HG02943 (cell line): Measurements from ENCODE around the gene PTGES.

Experiments used
- ATAC-seq: cut with Tn5 transposase; IDR thresholded peaks from one replicate; pipeline ENCODE4 v1.9.1; 2021; ENCODE audit warnings: mild to moderate bottlenecking, low read depth, moderate library complexity; ENCODE audit not compliant: unreplicated experiment

Gene PTGES

DNA sequence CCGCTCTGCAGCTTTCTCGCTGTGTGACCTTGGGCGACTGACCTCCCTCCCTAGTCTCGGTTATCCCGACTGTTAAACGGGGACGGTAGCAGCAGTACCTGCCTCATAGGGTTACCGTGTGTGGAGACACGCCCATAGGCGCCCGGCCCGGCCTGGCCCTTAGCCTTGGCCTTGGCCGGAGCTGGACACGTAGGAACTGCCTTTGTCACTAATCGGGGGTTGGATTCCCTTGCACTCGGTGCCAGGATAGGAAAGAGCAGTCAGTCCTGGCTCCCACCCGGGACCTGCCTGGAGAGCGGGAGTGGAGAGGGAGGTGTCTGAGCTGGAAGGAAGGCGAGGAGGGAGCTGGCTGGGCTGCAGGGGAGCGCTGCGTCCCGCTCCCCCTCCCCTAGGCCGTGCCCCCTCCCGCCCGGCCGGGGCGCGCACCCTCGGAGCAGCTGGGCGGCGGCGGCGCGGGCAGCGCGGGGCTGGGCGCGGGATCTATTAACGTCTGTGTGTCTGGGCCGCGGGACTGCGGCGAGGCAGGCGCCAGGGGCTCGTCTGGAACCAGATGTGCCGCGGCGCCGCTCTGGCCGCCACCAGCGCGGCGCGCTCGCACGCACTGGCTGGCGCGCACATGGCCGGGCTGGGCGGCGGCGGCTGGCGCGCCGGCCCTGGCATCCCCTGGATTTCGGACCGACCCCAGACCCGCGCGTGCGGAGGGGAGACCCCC is 55.7 kb downstream of the PTGES start:
- ATAC-seq: no peak

DNA sequence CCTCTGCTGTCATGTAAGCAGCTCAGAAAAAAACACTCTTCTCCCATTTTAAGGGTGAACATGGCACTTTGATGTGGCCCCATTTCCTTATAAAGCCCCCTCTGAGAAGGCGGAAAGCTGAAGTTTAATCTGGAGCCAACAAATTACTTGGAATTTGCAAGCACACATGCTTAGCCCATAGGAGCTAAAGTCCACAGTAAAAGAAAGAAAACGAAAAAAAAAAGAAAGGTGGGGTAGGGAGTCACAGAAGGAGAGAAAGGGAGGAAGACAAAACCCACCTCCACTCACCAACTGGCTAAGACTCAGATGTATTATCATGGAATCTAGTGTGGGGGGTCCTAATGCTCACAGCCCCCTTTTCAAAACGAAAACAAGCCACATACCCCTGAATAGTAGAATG is 57.0 kb downstream of the PTGES start:
- no peak for ATAC-seq

DNA sequence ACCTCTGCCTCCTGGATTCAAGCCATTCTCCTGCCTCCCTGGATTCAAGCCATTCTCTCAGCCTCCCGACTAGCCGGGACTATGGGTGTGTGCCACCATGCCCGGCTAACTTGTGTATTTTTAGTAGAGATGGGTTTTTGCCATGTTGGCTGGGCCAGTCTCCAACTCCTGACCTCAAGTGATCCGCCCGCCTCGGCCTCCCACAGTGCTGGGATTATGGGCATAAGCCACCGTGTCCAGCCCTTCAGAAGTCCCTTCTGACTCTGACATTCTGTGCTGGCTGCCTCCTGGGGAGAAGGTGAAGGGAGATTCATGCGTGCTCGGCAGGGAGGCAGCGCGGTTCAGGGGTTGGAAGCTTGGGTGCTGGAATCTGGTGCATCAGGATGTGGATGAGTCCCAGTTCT is 58.6 kb downstream of the PTGES start:
- ATAC-seq: no peak

DNA sequence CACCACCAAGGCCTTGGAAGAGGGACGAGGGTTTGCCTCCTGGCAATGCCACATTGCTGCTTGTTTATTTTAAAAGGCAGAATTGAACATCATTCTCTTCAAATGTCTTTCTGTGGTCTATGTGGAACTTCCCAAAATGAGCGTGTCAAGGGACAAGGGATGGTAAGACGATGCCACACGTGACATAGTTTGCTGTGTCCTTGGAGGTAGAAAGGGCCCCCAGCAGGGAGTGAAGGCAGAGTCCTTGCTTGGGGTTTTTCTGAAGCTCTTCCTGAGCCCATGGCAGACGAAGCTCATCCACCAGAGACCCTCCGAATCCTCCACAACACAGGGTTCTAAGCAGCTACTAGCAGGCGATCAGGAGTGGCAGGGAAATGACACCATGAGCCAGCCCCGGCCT is 59.1 kb downstream of the PTGES start:
- no peak for ATAC-seq

DNA sequence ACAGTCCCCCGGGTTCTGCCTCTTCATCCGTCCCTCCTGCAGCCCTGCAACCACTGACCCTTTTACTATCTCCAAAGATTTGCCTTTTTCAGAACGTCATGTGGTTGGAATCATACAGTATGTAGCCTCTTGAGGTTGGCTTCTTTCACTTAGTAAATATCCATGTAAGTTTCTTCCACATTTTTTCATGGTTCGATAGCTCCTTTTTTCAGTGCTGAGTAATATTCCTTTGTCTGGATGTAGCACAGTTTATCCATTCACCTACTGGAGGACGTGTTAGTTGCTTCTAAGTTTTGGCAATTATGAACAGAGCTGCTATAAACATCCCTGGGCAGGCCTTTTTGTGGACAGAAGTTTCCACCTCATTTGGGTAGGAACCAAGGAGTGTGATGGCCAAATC is 60.3 kb downstream of the PTGES start:
- ATAC-seq: no peak
